NB4 (cell line): ENCODE results near the gene MRPL44.

Experiments used
- DNase-seq: peaks from one replicate; pipeline ENCODE4 v3.0.0; 2010; ENCODE audit warnings: low read depth
- H3K4me3 ChIP-seq: one replicate; pipeline ENCODE4 v1.5.1; 2011; ENCODE audit warnings: mild to moderate bottlenecking, low read depth, low read length, moderate library complexity
- CTCF ChIP-seq: IDR thresholded peaks from one replicate; pipeline ENCODE4 v1.5.1; 2012; ENCODE audit warnings: low read depth, low read length
- MAX ChIP-seq: IDR thresholded peaks from 2 replicates; pipeline ENCODE4 v1.6.1; 2011; ENCODE audit warnings: low read depth, low read length
- MYC ChIP-seq: IDR thresholded peaks from 2 replicates; pipeline ENCODE4 v1.6.1; 2011; ENCODE audit warnings: low read depth, low read length
- POLR2A ChIP-seq: IDR thresholded peaks from 2 replicates; pipeline ENCODE4 v1.6.1; 2011; ENCODE audit warnings: mild to moderate bottlenecking; ENCODE audit not compliant: insufficient read length; ENCODE audit errors: extremely low read depth

The MRPL44 gene

GRCh38 chr2:223925106-223925505, 32.2 kb upstream of the MRPL44 start:
- peak; percentile 71 for DNase-seq
- H3K4me3 ChIP-seq, result no peak overlapping the region
- no peak for TF ChIP-seq MYC
- TF ChIP-seq POLR2A, result no peak
- TF ChIP-seq CTCF, result no peak

- TF ChIP-seq MAX (no peak), CTCF (no peak), POLR2A (no peak), MYC (no peak)
- DNase-seq, result no peak
- H3K4me3 ChIP-seq, result no peak overlapping the region
Observed at GRCh38 chr2:223928113-223929006, 28.9 kb upstream of the MRPL44 start.

- TF ChIP-seq CTCF (no peak), MAX (no peak)
- peak; percentile 43 for DNase-seq
- H3K4me3 ChIP-seq, result no peak overlapping the region
Observed at GRCh38 chr2:223929571-223930102, 27.6 kb upstream of the MRPL44 start.

GRCh38 chr2:223930103-223930976, 26.9 kb upstream of the MRPL44 start:
- TF ChIP-seq CTCF (no peak), MAX (no peak), MYC (no peak), POLR2A (no peak)
- no peak for DNase-seq
- H3K4me3 ChIP-seq, result no peak overlapping the region

- TF ChIP-seq MYC (no peak), CTCF (no peak), POLR2A (no peak), MAX (no peak)
- DNase-seq, result no peak
- H3K4me3 ChIP-seq, result no peak overlapping the region
Observed at GRCh38 chr2:223932816-223933800, 24.2 kb upstream of the MRPL44 start.
